Head of caudate nucleus (tissue), 42 donors: ENCODE results near the gene BRME1.
"Not testable (repeated sequence)": the region's sequence is repeated elsewhere in the genome, so short reads cannot be mapped to it uniquely, and the experiment has no call there.

Experiments
- DNase-seq, 42 donors: peaks; one replicate each; pipeline versions ENCODE4 v3.0.0 to v3.0.0-alpha.2; 2020 to 2021; ENCODE audit warnings: mixed read lengths in 7 of 42
- intact Hi-C: fragments of 100-400 bp; cut with DNase I; formaldehyde crosslinking; loops from one replicate; pipeline ENCODE4 v1.15.0; 2022

The BRME1 gene

GRCh38 chr19:13852171-13852707 is 53.7 kb downstream of the BRME1 start:
- intact Hi-C loops = not testable (repeated sequence)

GRCh38 chr19:13851734-13852114 is 54.2 kb downstream of the BRME1 start:
- DNase-seq, intact Hi-C loops: not testable (repeated sequence)

More at GRCh38 chr19:13852171-13852707, 53.7 kb downstream of the BRME1 start:
- DNase-seq = not testable (repeated sequence)

GRCh38 chr19:13850910-13851733 is 54.8 kb downstream of the BRME1 start:
- DNase-seq = peak; percentile 61 to 96 (median 76)
- intact Hi-C loops = no loop called here

- DNase-seq = peak in 39 of 42 donors; percentile 28 to 92 (median 78)
- intact Hi-C loops = no loop called here
Measured at GRCh38 chr19:13849991-13850909, 55.7 kb downstream of the BRME1 start.

- no peak for DNase-seq
- intact Hi-C loops = no loop called here
Measured at GRCh38 chr19:13848798-13849676, 56.9 kb downstream of the BRME1 start.

- intact Hi-C loops = no loop called here
- no peak for DNase-seq
Measured at GRCh38 chr19:13848340-13848677, 57.6 kb downstream of the BRME1 start.

GRCh38 chr19:13847407-13848339 is 58.2 kb downstream of the BRME1 start:
- intact Hi-C loops = no loop called here
- DNase-seq = peak; percentile 61 to 94 (median 82)

- intact Hi-C loops = no loop called here
- DNase-seq = peak in 41 of 42 donors; percentile 48 to 89 (median 69)
Measured at GRCh38 chr19:13846557-13847406, 59.1 kb downstream of the BRME1 start.

GRCh38 chr19:13844130-13844631 is 61.7 kb downstream of the BRME1 start:
- DNase-seq = no peak
- intact Hi-C loops = no loop called here

GRCh38 chr19:13843104-13843921 is 62.6 kb downstream of the BRME1 start:
- DNase-seq = peak in 2 of 42 donors; percentile 22 to 55
- intact Hi-C loops = no loop called here

GRCh38 chr19:13842291-13843103 is 63.4 kb downstream of the BRME1 start:
- DNase-seq = peak in 38 of 42 donors; percentile 40 to 86 (median 66)
- intact Hi-C loops = no loop called here

GRCh38 chr19:13841962-13842290 is 64.0 kb downstream of the BRME1 start:
- no peak for DNase-seq
- intact Hi-C loops = no loop called here

GRCh38 chr19:13841086-13841961 is 64.6 kb downstream of the BRME1 start:
- DNase-seq = no peak
- intact Hi-C loops = no loop called here
